Common myeloid progenitor, CD34-positive (primary cell): Measurements from ENCODE around the gene RBM15B. TPM values are rescaled to one million over a fixed set of nuclear protein-coding genes. Genes with fewer than 3 reads are reported as not detected.
A peak's percentile ranks its signal among the peaks of the same experiment; 100 is the strongest.

Source experiments
- CTCF ChIA-PET: fragments of 350-600 bp; sonication (Branson Sonifier 250); formaldehyde crosslinking; loops from one replicate; lab custom pipeline; 2021; ENCODE audit warnings: antibody characterized with exemption; lab: Charles Lee
- POLR2A ChIA-PET: fragments of 350-600 bp; sonication (Branson Sonifier 250); formaldehyde crosslinking; loops from one replicate; lab custom pipeline; 2021; ENCODE audit warnings: antibody characterized with exemption; lab: Charles Lee
- DNase-seq, 3 donors: peaks; one replicate each; pipeline versions ENCODE4 v3.0.0 to v3.0.0-alpha.2; 2013
- H3K27ac ChIP-seq, 2 experiments: 1 replicate in 1 of 2; 2 replicates in 1 of 2; pipeline ENCODE4 v1.7.0; 2013; ENCODE audit warnings: inconsistent platforms in 2 of 2, low read length in 2 of 2, mild to moderate bottlenecking in 2 of 2, low read depth in 1 of 2, moderate library complexity in 1 of 2; ENCODE audit not compliant: severe bottlenecking in 2 of 2, insufficient read depth in 1 of 2, poor library complexity in 1 of 2
- H3K27me3 ChIP-seq, 5 experiments: replicated peaks in 2 of 5; 1 replicate in 3 of 5; 2 replicates in 2 of 5; pipeline versions ENCODE4 v1.6.1 to v1.7.0; 2013; ENCODE audit warnings: low read length in 4 of 5, mild to moderate bottlenecking in 2 of 5, moderate library complexity in 2 of 5, inconsistent platforms in 1 of 5; ENCODE audit not compliant: insufficient read depth in 5 of 5, control insufficient read depth in 4 of 5
- H3K36me3 ChIP-seq, 4 experiments: 1 replicate in 2 of 4; 2 replicates in 2 of 4; pipeline versions ENCODE4 v1.6.1 to v1.7.0; 2013; ENCODE audit warnings: low read length in 3 of 4, control low read depth in 1 of 4, mild to moderate bottlenecking in 1 of 4; ENCODE audit not compliant: control insufficient read depth in 4 of 4, insufficient read depth in 4 of 4
- H3K4me1 ChIP-seq, 4 experiments: 1 replicate in 3 of 4; 2 replicates in 1 of 4; pipeline versions ENCODE4 v1.6.1 to v1.7.1; 2013; ENCODE audit warnings: low read length in 3 of 4, mild to moderate bottlenecking in 3 of 4, control low read depth in 1 of 4, inconsistent platforms in 1 of 4, moderate library complexity in 1 of 4; ENCODE audit not compliant: control insufficient read depth in 4 of 4, insufficient read depth in 4 of 4; ENCODE audit errors: control extremely low read depth in 1 of 4
- H3K4me3 ChIP-seq, 7 experiments: 1 replicate in 4 of 7; 2 replicates in 3 of 7; pipeline versions ENCODE4 v1.5.1 to v1.7.0; 2013; ENCODE audit warnings: mild to moderate bottlenecking in 7 of 7, low read length in 6 of 7, moderate library complexity in 6 of 7, inconsistent platforms in 2 of 7, low read depth in 2 of 7, control low read depth in 1 of 7; ENCODE audit not compliant: insufficient read depth in 4 of 7, control insufficient read depth in 1 of 7; ENCODE audit errors: extremely low read depth in 1 of 7
- H3K9me3 ChIP-seq, 5 experiments: 1 replicate in 4 of 5; 2 replicates in 1 of 5; pipeline versions ENCODE4 v1.6.1 to v1.7.1; 2013; ENCODE audit warnings: low read length in 4 of 5, mild to moderate bottlenecking in 2 of 5, inconsistent platforms in 1 of 5, low read depth in 1 of 5, moderate library complexity in 1 of 5; ENCODE audit not compliant: control insufficient read depth in 4 of 5, insufficient read depth in 2 of 5; ENCODE audit errors: control extremely low read depth in 1 of 5
- WGBS: methylation state at CpG from one replicate; pipeline ENCODE4 v1.1.5; 2013; ENCODE audit not compliant: insufficient coverage; 5-methylcytosine and 5-hydroxymethylcytosine counted together
- polyA plus RNA-seq: library from polyadenylated mRNA; unstranded; fragments of 120-200 nt; gene quantifications from one replicate; pipeline ENCODE4 v1.2.1, GENCODE V29; 2013

RBM15B gene
- polyA plus RNA-seq, result 31.1 TPM

- peak; percentile 96 to 98 (median 98) for DNase-seq
- 0% methylated on average over 61 of the region's 83 CpGs for WGBS
- peak within 1 kb of the TSS; percentile 62 to 82 (median 76) for H3K4me3 ChIP-seq
- no peaks in the 10 kb centered on the region for H3K9me3 ChIP-seq
- ChIA-PET CTCF (interaction anchor here (1.0 to 4.3 kb wide), 4 partner anchors 12 to 759 kb away, joined by 3 to 56 read pairs (median 9); partner anchors contain the start of gene DCAF1), POLR2A (no interaction called here)
- H3K36me3 ChIP-seq, result peaks cover 19 to 76% (median 51%) of the 10 kb centered on the region in 4 experiments
- H3K27me3 ChIP-seq, result no peaks in the 10 kb centered on the region
- H3K27ac ChIP-seq, result peak within 1 kb of the TSS; percentile 56 to 78
- H3K4me1 ChIP-seq, result peaks cover 7 to 79% (median 64%) of the 10 kb centered on the region in 4 experiments
Measured at GRCh38 chr3:51391075-51391565, at the start of gene RBM15B. TSS of gene RBM15B (plus strand) at chr3:51391285. CDS start at chr3:51391400, 115 bp downstream.

GRCh38 chr3:51343918-51344687 lies 47.0 kb upstream of the RBM15B start:
- H3K4me3 ChIP-seq, result no peak overlapping the region
- WGBS, result 100% methylated on average over 6 of the region's 7 CpGs
- no peak for DNase-seq
- H3K4me1 ChIP-seq, result no peaks in the 10 kb centered on the region
- no peaks in the 10 kb centered on the region for H3K36me3 ChIP-seq
- POLR2A ChIA-PET, result no interaction called here
- H3K27ac ChIP-seq, result no peak overlapping the region
- CTCF ChIA-PET, result interaction anchor here (0.9 to 1.8 kb wide), 2 partner anchors 9 to 12 kb away, joined by 3 to 4 read pairs; no protein-coding TSS in a partner anchor
- H3K9me3 ChIP-seq, result no peaks in the 10 kb centered on the region
- H3K27me3 ChIP-seq, result no peaks in the 10 kb centered on the region

GRCh38 chr3:51350751-51351150 lies 40.3 kb upstream of the RBM15B start:
- H3K36me3 ChIP-seq, result no peaks in the 10 kb centered on the region
- CTCF ChIA-PET, result interaction anchor here (0.8 kb wide), 1 partner anchor 9 kb away, joined by 3 read pairs; no protein-coding TSS in a partner anchor
- H3K4me1 ChIP-seq, result peaks cover 0 to 17% (median 14%) of the 10 kb centered on the region in 4 experiments
- WGBS, result no CpG with 5 or more reads among the region's 1 CpG
- no peak overlapping the region for H3K27ac ChIP-seq
- H3K9me3 ChIP-seq, result no peaks in the 10 kb centered on the region
- DNase-seq, result no peak
- no peaks in the 10 kb centered on the region for H3K27me3 ChIP-seq
- H3K4me3 ChIP-seq, result no peak overlapping the region
- POLR2A ChIA-PET, result no interaction called here

GRCh38 chr3:51353131-51353530 lies 38.0 kb upstream of the RBM15B start:
- Histone ChIP-seq H3K9me3 (no peaks in the 10 kb centered on the region), H3K36me3 (no peaks in the 10 kb centered on the region), H3K4me1 (peaks cover 0 to 17% (median 14%) of the 10 kb centered on the region in 4 experiments), H3K4me3 (no peak overlapping the region), H3K27me3 (no peaks in the 10 kb centered on the region), H3K27ac (no peak overlapping the region)
- CTCF ChIA-PET, result no interaction called here
- no peak for DNase-seq
- POLR2A ChIA-PET, result no interaction called here
- 100% methylated on average over 3 of the region's 4 CpGs for WGBS

- H3K27me3 ChIP-seq, result no peaks in the 10 kb centered on the region
Measured at GRCh38 chr3:51353691-51354090, 37.4 kb upstream of the RBM15B start.

GRCh38 chr3:51354172-51354571 lies 36.9 kb upstream of the RBM15B start:
- peaks cover 0 to 17% (median 14%) of the 10 kb centered on the region in 4 experiments for H3K4me1 ChIP-seq
- no peaks in the 10 kb centered on the region for H3K27me3 ChIP-seq
- H3K27ac ChIP-seq, result no peak overlapping the region
- no peaks in the 10 kb centered on the region for H3K9me3 ChIP-seq
- ChIA-PET CTCF (interaction anchor here (0.7 kb wide), 1 partner anchor 11 kb away, joined by 3 read pairs; no protein-coding TSS in a partner anchor), POLR2A (no interaction called here)
- peak in 2 of 3 donors; percentile 11 to 39 for DNase-seq
- 82% methylated on average over 1 of the region's 2 CpGs for whole genome bisulfite sequencing
- H3K36me3 ChIP-seq, result no peaks in the 10 kb centered on the region
- no peak overlapping the region for H3K4me3 ChIP-seq

More at GRCh38 chr3:51353691-51354090, 37.4 kb upstream of the RBM15B start:
- Histone ChIP-seq H3K27ac (no peak overlapping the region), H3K4me1 (peaks cover 0 to 17% (median 14%) of the 10 kb centered on the region in 4 experiments), H3K36me3 (no peaks in the 10 kb centered on the region), H3K4me3 (no peak overlapping the region), H3K9me3 (no peaks in the 10 kb centered on the region)
- DNase-seq, result peak; percentile 34 to 91 (median 80)
- CTCF ChIA-PET, result interaction anchor here (0.7 kb wide), 1 partner anchor 10 kb away, joined by 3 read pairs; no protein-coding TSS in a partner anchor
- POLR2A ChIA-PET, result no interaction called here
- 17% methylated on average over 1 of the region's 1 CpG for WGBS
